Smooth muscle cell (in vitro differentiated cells): Measurements from ENCODE around the gene PCYOX1L. TPM values are rescaled to one million over a fixed set of nuclear protein-coding genes. Genes with fewer than 3 reads are reported as not detected.

Experiments
- DNase-seq: peaks from one replicate; lab custom pipeline; 2025; ENCODE audit not compliant: unreplicated experiment; lab: John Stamatoyannopoulos, UW
- H2AFZ ChIP-seq: fragments of 200-600 bp; sonication (generic); 2 replicates; pipeline ENCODE4 v1.6.0; 2016; ENCODE audit warnings: antibody characterized with exemption, low read depth, mild to moderate bottlenecking
- H3F3A ChIP-seq: fragments of 200-600 bp; sonication (generic); 2 replicates; pipeline ENCODE4 v1.6.0; 2017; ENCODE audit warnings: antibody characterized with exemption, low read depth
- H3K27ac ChIP-seq: fragments of 200-600 bp; sonication (generic); 2 replicates; pipeline ENCODE4 v1.5.1; 2016; ENCODE audit warnings: low read depth, mild to moderate bottlenecking
- H3K27me3 ChIP-seq: fragments of 200-600 bp; sonication (generic); 2 replicates; pipeline ENCODE4 v1.6.1; 2016; ENCODE audit warnings: low read depth, mild to moderate bottlenecking
- H3K36me3 ChIP-seq: fragments of 200-600 bp; sonication (generic); 2 replicates; pipeline ENCODE4 v1.5.1; 2016; ENCODE audit warnings: low read depth
- H3K4me1 ChIP-seq: fragments of 200-600 bp; sonication (generic); 2 replicates; pipeline ENCODE4 v1.5.1; 2016; ENCODE audit warnings: low read depth
- H3K4me2 ChIP-seq: fragments of 200-600 bp; sonication (generic); 2 replicates; pipeline ENCODE4 v1.6.0; 2016; ENCODE audit warnings: mild to moderate bottlenecking
- H3K4me3 ChIP-seq: fragments of 200-600 bp; sonication (generic); 2 replicates; pipeline ENCODE4 v1.5.1; 2016; ENCODE audit warnings: mild to moderate bottlenecking
- H3K79me2 ChIP-seq: fragments of 200-600 bp; sonication (generic); 2 replicates; pipeline ENCODE4 v1.6.0; 2016; ENCODE audit warnings: low read depth, mild to moderate bottlenecking
- H3K9ac ChIP-seq: fragments of 200-600 bp; sonication (generic); 2 replicates; pipeline ENCODE4 v1.6.0; 2016; ENCODE audit warnings: low read depth
- H3K9me3 ChIP-seq: fragments of 200-600 bp; sonication (generic); replicated peaks from 2 replicates; pipeline ENCODE4 v1.5.1; 2016; ENCODE audit warnings: low read depth
- H4K20me1 ChIP-seq: fragments of 200-600 bp; sonication (generic); 2 replicates; pipeline ENCODE4 v1.6.0; 2016; ENCODE audit warnings: low read depth
- CTCF ChIP-seq: fragments of 200-600 bp; sonication (generic); IDR thresholded peaks from 2 replicates; pipeline ENCODE4 v1.5.1; 2017; ENCODE audit warnings: borderline replicate concordance, mild to moderate bottlenecking, antibody characterized with exemption; ENCODE audit not compliant: insufficient read depth, poor library complexity, severe bottlenecking
- WGBS: methylation state at CpG from one replicate; pipeline ENCODE4 v1.1.7; 2016; ENCODE audit warnings: low lambda C conversion rate; 5-methylcytosine and 5-hydroxymethylcytosine counted together
- polyA plus RNA-seq: library from polyadenylated mRNA; unstranded; fragments of >200 nt; fragmentation: Nextera tagmentation; extraction: Ambion mirVana; gene quantifications from 2 replicates; pipeline ENCODE4 v1.2.1, GENCODE V29; 2016
- total RNA-seq: library from RNA; depleted of rRNA; stranded (reverse); fragments of >200 nt; gene quantifications from 2 replicates; pipeline ENCODE4 v1.2.3, GENCODE V29; 2014

PCYOX1L gene
- total and polyA plus RNA-seq, 2 experiments from 2014 or later = 6.4 to 13.4 TPM

- H3K4me1 ChIP-seq = peaks cover 11% of the 10 kb centered on the region
- no peaks in the 10 kb centered on the region for H3K79me2 ChIP-seq
- H3K4me2 ChIP-seq = no peak overlapping the region
- H3F3A ChIP-seq = peaks cover 15% of the 10 kb centered on the region
- no peak for DNase-seq
- H3K36me3 ChIP-seq = no peaks in the 10 kb centered on the region
- peak overlapping the region; percentile 68 for H2AFZ ChIP-seq
- no peaks in the 10 kb centered on the region for H4K20me1 ChIP-seq
- H3K9ac ChIP-seq = no peak overlapping the region
- no peak overlapping the region for H3K4me3 ChIP-seq
- no peaks in the 10 kb centered on the region for H3K27me3 ChIP-seq
- 95% methylated on average over 2 of the region's 2 CpGs for WGBS
- peak overlapping the region; percentile 31 for H3K27ac ChIP-seq
- no peaks in the 10 kb centered on the region for H3K9me3 ChIP-seq
- no peak for TF ChIP-seq CTCF
These were observed 33.2 kb upstream of the PCYOX1L start for GRCh38 chr5:149324641-149325040.

- Histone ChIP-seq H3K36me3 (no peaks in the 10 kb centered on the region), H3F3A (peaks cover 9% of the 10 kb centered on the region), H3K27me3 (no peaks in the 10 kb centered on the region), H3K79me2 (no peaks in the 10 kb centered on the region), H3K4me3 (no peak overlapping the region), H3K27ac (peak overlapping the region; percentile 31), H4K20me1 (no peaks in the 10 kb centered on the region), H3K9me3 (no peaks in the 10 kb centered on the region), H3K9ac (no peak overlapping the region), H3K4me2 (no peak overlapping the region), H3K4me1 (peaks cover 11% of the 10 kb centered on the region), H2AFZ (peak overlapping the region; percentile 68)
- TF ChIP-seq CTCF = no peak
- DNase-seq = no peak
These were observed 32.6 kb upstream of the PCYOX1L start for GRCh38 chr5:149325166-149325735.

- H3F3A ChIP-seq = peaks cover 5% of the 10 kb centered on the region
- TF ChIP-seq CTCF = no peak
- H3K4me3 ChIP-seq = no peak overlapping the region
- peak overlapping the region; percentile 31 for H3K27ac ChIP-seq
- H3K4me2 ChIP-seq = no peak overlapping the region
- H3K4me1 ChIP-seq = peaks cover 5% of the 10 kb centered on the region
- H3K79me2 ChIP-seq = no peaks in the 10 kb centered on the region
- DNase-seq = no peak
- no peak overlapping the region for H3K9ac ChIP-seq
- no peaks in the 10 kb centered on the region for H3K36me3 ChIP-seq
- no peaks in the 10 kb centered on the region for H3K9me3 ChIP-seq
- H4K20me1 ChIP-seq = no peaks in the 10 kb centered on the region
- WGBS = 81% methylated on average over 5 of the region's 5 CpGs
- H2AFZ ChIP-seq = no peak overlapping the region
- no peaks in the 10 kb centered on the region for H3K27me3 ChIP-seq
These were observed 32.0 kb upstream of the PCYOX1L start for GRCh38 chr5:149325894-149326293.

GRCh38 chr5:149326611-149327010, 31.2 kb upstream of the PCYOX1L start:
- Histone ChIP-seq H3K36me3 (no peaks in the 10 kb centered on the region), H3K27ac (no peak overlapping the region), H3F3A (no peaks in the 10 kb centered on the region), H3K4me2 (no peak overlapping the region), H3K9ac (no peak overlapping the region), H3K4me3 (no peak overlapping the region), H3K9me3 (no peaks in the 10 kb centered on the region), H4K20me1 (no peaks in the 10 kb centered on the region), H2AFZ (no peak overlapping the region), H3K4me1 (no peaks in the 10 kb centered on the region), H3K79me2 (no peaks in the 10 kb centered on the region), H3K27me3 (no peaks in the 10 kb centered on the region)
- TF ChIP-seq CTCF = no peak
- whole genome bisulfite sequencing = 87% methylated on average over 3 of the region's 3 CpGs
- DNase-seq = no peak
